ENCODE measurements around the gene TASOR2.

The TASOR2 gene

GRCh38 chr10:5685764-5686240 is 1.2 kb downstream of the TASOR2 start:
- DNase-seq, result peak; percentile 26 to 59
- TF ChIP-seq GATA1 (IDR thresholded peaks at IDR 0.05; ENCODE audit: low read depth, low read length), result no peak
- TF ChIP-seq POLR2A (IDR thresholded peaks at IDR 0.05; ENCODE audit: low read length), result no peak

GRCh38 chr10:5688587-5688986 is 3.9 kb downstream of the TASOR2 start:
- TF ChIP-seq GATA1 (IDR thresholded peaks at IDR 0.05; ENCODE audit: low read depth, low read length), result no peak
- no peak for TF ChIP-seq POLR2A (IDR thresholded peaks at IDR 0.05; ENCODE audit: low read length)
- DNase-seq, result no peak

GRCh38 chr10:5691786-5692185 is 7.1 kb downstream of the TASOR2 start:
- TF ChIP-seq POLR2A (IDR thresholded peaks at IDR 0.05; ENCODE audit: low read length), result no peak
- TF ChIP-seq GATA1 (IDR thresholded peaks at IDR 0.05; ENCODE audit: low read depth, low read length), result no peak
- no peak for DNase-seq

GRCh38 chr10:5692461-5693358 is 8.1 kb downstream of the TASOR2 start:
- DNase-seq, result peak; percentile 72 to 80
- TF ChIP-seq POLR2A (IDR thresholded peaks at IDR 0.05; ENCODE audit: low read length) (peak; percentile 26), GATA1 (IDR thresholded peaks at IDR 0.05; ENCODE audit: low read depth, low read length) (no peak)

GRCh38 chr10:5694573-5694972 is 9.9 kb downstream of the TASOR2 start:
- no peak for DNase-seq
- no peak for TF ChIP-seq GATA1 (IDR thresholded peaks at IDR 0.05; ENCODE audit: low read depth, low read length)
- no peak for TF ChIP-seq POLR2A (IDR thresholded peaks at IDR 0.05; ENCODE audit: low read length)

GRCh38 chr10:5697342-5697741 is 12.7 kb downstream of the TASOR2 start:
- TF ChIP-seq GATA1 (IDR thresholded peaks at IDR 0.05; ENCODE audit: low read depth, low read length) (no peak), POLR2A (IDR thresholded peaks at IDR 0.05; ENCODE audit: low read length) (no peak)
- DNase-seq, result peak; percentile 18 to 56

GRCh38 chr10:5698062-5698461 is 13.4 kb downstream of the TASOR2 start:
- peak; percentile 9 to 16 for DNase-seq
- no peak for TF ChIP-seq GATA1 (IDR thresholded peaks at IDR 0.05; ENCODE audit: low read depth, low read length)
- no peak for TF ChIP-seq POLR2A (IDR thresholded peaks at IDR 0.05; ENCODE audit: low read length)

- DNase-seq, result no peak
- TF ChIP-seq GATA1 (IDR thresholded peaks at IDR 0.05; ENCODE audit: low read depth, low read length), result no peak
- no peak for TF ChIP-seq POLR2A (IDR thresholded peaks at IDR 0.05; ENCODE audit: low read length)
Observed at GRCh38 chr10:5708356-5708755, 23.7 kb downstream of the TASOR2 start.

GRCh38 chr10:5709865-5710264 is 25.2 kb downstream of the TASOR2 start:
- TF ChIP-seq GATA1 (IDR thresholded peaks at IDR 0.05; ENCODE audit: low read depth, low read length), result no peak
- TF ChIP-seq POLR2A (IDR thresholded peaks at IDR 0.05; ENCODE audit: low read length), result no peak
- DNase-seq, result no peak

GRCh38 chr10:5710859-5711258 is 26.2 kb downstream of the TASOR2 start:
- TF ChIP-seq GATA1 (IDR thresholded peaks at IDR 0.05; ENCODE audit: low read depth, low read length) (no peak), POLR2A (IDR thresholded peaks at IDR 0.05; ENCODE audit: low read length) (no peak)
- no peak for DNase-seq

- TF ChIP-seq GATA1 (IDR thresholded peaks at IDR 0.05; ENCODE audit: low read depth, low read length), result no peak
- no peak for TF ChIP-seq POLR2A (IDR thresholded peaks at IDR 0.05; ENCODE audit: low read length)
- no peak for DNase-seq
Observed at GRCh38 chr10:5711642-5712041, 27.0 kb downstream of the TASOR2 start.

- DNase-seq, result no peak
- TF ChIP-seq POLR2A (IDR thresholded peaks at IDR 0.05; ENCODE audit: low read length) (no peak), GATA1 (IDR thresholded peaks at IDR 0.05; ENCODE audit: low read depth, low read length) (no peak)
Observed at GRCh38 chr10:5719546-5719945, 34.9 kb downstream of the TASOR2 start.

- no peak for TF ChIP-seq GATA1 (IDR thresholded peaks at IDR 0.05; ENCODE audit: low read depth, low read length)
- TF ChIP-seq POLR2A (IDR thresholded peaks at IDR 0.05; ENCODE audit: low read length), result no peak
- DNase-seq, result no peak
Observed at GRCh38 chr10:5720182-5720581, 35.5 kb downstream of the TASOR2 start.

GRCh38 chr10:5723692-5724091 is 39.1 kb downstream of the TASOR2 start:
- DNase-seq, result no peak
- TF ChIP-seq POLR2A (IDR thresholded peaks at IDR 0.05; ENCODE audit: low read length) (no peak), GATA1 (IDR thresholded peaks at IDR 0.05; ENCODE audit: low read depth, low read length) (no peak)

- TF ChIP-seq GATA1 (IDR thresholded peaks at IDR 0.05; ENCODE audit: low read depth, low read length), result no peak
- TF ChIP-seq POLR2A (IDR thresholded peaks at IDR 0.05; ENCODE audit: low read length), result no peak
- no peak for DNase-seq
Observed at GRCh38 chr10:5730766-5731165, 46.1 kb downstream of the TASOR2 start.

Measured in erythroblast (primary cell).